ENCODE results near the gene IL1RAPL1.

IL1RAPL1 gene

GRCh38 chrX:29138003-29138402, 550.8 kb downstream of the IL1RAPL1 start:
- no peak for DNase-seq

DNA sequence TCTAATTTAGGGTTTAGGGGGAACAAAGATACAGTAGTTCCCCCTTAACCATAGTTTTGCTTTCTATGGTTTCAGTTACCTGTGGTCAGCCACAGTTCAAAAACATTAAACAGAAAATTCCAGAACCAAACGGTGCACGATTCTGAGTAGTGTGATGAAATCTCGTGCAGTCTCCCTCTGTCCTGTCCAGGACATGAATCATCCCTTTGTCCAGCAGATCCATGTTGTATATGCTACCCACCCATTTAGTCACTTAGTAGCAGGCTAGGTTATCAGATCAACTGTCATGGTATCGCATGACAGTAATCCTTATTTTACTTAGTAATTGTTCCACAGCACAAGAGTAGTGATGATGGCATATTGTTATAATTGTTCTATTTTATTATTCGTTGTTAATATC, 556.1 kb downstream of the IL1RAPL1 start:
- no peak for DNase-seq

GRCh38 chrX:29143756-29144155, 556.5 kb downstream of the IL1RAPL1 start:
- no peak for DNase-seq

DNA sequence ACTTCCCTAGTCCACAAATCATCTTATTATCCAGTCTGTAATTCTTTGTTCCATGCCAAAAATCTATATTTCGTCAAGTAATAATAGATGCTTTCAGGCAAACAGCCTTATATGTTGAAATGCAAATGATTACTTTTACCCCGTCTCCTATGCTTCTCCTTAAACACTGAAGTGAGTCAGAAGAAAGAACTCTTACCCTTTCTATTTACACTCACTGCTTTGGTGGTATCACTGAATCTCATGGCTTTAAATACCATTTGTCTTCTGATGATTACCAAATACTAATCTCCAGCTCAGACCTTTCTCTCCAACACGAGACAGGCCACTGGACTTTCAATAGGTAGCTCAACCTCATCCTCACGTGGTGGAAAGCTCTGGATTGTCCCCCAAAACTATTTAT, 558.1 kb downstream of the IL1RAPL1 start:
- no peak for DNase-seq

GRCh38 chrX:29148511-29148910, 561.3 kb downstream of the IL1RAPL1 start:
- no peak for DNase-seq

DNA sequence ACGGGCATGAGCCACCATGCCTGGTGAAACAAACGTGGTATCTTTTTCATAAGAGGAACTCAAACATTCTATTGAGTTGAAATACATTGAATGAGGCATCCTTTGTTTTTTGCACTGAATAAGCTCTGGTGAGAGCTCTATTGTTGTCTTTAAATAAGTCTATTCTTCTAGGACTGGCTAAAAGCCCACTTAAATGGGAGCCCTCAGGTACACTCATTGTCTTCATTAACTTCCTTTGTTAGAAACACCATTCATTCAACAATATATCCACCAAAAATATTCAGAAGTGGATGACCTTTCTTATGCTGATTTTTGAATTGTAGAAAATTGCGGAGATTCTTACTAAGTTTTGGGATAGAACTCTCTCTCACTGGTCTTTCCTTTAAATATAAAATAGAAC, 568.0 kb downstream of the IL1RAPL1 start:
- DNase-seq, result no peak

DNA sequence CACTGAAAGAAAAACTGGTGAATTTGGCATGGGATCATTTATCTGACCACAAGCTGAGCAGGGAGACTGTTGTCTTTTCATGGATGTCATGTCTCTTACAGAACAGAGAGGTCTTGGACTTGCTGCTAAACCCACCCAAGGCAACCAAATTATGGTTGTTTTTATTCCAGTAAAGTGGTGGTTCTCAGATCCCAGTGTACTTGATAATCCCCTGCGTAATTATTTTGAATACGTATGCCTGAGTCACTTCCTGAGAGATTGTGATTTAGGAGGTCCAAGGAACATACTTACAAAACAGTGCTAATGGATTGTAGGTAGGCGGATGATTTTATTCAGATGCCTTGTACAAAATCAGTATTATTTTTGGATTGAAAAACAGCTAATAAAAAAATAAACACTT, 585.6 kb downstream of the IL1RAPL1 start:
- no peak for DNase-seq

- no peak for DNase-seq
Measured at GRCh38 chrX:29187264-29187663, 600.0 kb downstream of the IL1RAPL1 start.

DNA sequence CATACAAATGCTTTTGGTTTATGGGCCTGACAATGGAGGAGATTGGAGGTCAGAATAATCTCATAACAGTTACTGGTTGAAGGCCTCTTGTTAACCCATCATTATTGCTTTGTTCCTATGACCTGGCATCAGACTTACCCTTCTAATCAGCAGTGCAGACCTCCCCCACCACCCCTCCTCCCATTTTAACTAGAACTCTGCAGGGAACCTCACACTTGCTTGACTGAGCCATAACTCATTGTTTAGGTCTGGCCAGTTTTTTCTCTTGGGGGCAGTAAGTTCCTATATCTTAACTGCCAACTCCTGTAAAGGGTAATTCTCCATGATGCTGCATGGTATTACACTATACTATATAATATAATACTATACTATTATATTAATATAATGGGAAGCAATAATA, 609.3 kb downstream of the IL1RAPL1 start:
- no peak for DNase-seq

DNA sequence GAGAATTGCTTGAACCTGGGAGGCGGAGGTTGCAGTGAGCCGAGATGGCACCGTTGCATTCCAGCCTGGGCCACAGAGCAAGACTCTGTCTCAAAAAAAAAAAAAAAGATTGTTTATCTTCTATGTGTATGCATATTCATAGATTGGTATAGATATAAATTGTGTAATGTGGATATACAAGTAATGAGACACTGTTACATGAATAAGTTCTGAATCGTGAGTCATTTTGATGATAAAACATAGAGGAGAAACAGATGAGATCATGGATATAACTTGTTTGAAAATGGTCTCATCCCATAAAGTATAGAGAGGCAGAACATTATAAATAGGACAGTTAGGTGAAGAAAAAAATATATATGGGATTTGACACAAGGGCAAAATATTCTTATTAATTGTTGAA, 628.0 kb downstream of the IL1RAPL1 start:
- no peak for DNase-seq

DNA sequence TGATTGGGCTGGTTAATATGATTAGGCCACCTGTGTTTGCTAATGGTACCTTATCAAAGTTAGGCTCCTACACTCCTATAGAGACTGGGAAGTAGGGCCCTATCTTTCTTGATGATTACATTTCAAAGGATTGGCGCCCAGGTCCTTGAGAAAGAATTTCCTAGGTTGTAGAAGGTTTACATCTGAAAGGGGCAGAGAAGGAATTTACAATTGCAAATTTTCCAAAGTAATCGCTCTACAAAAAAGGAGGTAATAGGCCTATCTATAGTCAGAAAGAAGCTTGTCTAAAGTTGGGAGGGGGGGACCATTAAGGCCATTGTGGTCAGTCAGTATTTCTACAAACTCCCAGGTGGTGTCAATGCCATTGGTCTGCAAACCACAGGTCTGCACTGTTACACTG, 638.4 kb downstream of the IL1RAPL1 start:
- DNase-seq, result no peak

GRCh38 chrX:29229802-29230201, 642.6 kb downstream of the IL1RAPL1 start:
- no peak for DNase-seq

DNA sequence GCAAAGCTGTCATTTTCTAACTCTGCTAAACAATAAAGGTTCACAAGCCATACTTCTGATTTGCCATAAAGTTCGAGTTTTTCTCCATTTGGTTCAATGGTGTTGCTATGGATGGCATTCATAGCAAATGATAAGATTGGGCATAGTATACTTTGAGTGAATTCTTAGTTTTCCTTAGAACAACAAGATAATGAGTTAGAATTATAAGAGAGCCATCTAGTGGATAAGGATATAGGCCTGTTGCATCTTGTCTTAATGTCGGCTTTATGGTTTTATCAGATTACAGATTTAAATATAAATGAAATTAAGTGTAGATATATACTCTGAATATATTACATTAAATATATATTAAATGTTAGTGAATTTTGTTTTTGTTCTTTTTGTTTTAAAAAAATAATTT, 644.6 kb downstream of the IL1RAPL1 start:
- DNase-seq, result no peak

GRCh38 chrX:29233592-29234183, 646.4 kb downstream of the IL1RAPL1 start:
- no peak for DNase-seq

GRCh38 chrX:29237972-29238371, 650.7 kb downstream of the IL1RAPL1 start:
- DNase-seq, result no peak

- no peak for DNase-seq
Measured at GRCh38 chrX:29241809-29242208, 654.6 kb downstream of the IL1RAPL1 start.

GRCh38 chrX:29242856-29243255, 655.6 kb downstream of the IL1RAPL1 start:
- no peak for DNase-seq

- no peak for DNase-seq
Measured at GRCh38 chrX:29243942-29244341, 656.7 kb downstream of the IL1RAPL1 start.

GRCh38 chrX:29254515-29254914, 667.3 kb downstream of the IL1RAPL1 start:
- no peak for DNase-seq

DNA sequence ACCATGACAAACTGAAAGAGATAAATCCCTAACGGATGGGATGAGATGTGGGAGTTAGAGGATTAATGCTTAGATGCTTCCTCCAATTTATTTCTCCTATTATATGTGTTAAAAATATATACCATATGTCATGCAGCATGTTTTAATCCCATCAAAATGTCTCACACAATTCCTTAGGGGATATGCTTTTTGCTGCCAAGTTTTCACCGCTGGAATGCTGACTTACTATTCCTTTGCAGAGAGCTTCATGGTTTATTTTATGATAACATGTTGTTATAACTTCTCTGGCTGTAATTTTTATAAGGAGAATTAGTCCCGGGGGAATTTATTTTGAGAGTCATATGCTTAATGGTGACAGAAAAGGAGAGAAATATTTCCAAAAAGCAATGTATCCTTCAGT, 670.3 kb downstream of the IL1RAPL1 start:
- no peak for DNase-seq

GRCh38 chrX:29269390-29269789, 682.1 kb downstream of the IL1RAPL1 start:
- DNase-seq, result no peak

DNA sequence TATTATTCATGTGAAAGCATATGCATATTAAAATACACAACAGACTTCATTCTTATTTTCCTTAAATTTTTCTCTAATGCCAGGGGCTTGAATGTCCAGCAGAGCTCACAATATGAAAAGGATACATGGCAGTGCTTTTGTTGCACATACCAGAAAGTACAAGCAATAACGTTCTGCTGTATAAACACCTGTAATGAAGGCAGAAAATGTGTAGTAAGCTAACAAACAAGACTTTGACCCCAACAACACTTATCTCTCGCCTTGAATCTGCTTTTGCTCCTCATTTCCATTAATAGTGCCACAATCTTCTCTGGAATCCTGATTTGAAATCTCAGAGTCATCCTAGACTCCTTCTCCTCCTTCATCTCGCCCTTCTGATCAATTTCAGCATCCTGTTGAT, 687.3 kb downstream of the IL1RAPL1 start:
- no peak for DNase-seq

DNA sequence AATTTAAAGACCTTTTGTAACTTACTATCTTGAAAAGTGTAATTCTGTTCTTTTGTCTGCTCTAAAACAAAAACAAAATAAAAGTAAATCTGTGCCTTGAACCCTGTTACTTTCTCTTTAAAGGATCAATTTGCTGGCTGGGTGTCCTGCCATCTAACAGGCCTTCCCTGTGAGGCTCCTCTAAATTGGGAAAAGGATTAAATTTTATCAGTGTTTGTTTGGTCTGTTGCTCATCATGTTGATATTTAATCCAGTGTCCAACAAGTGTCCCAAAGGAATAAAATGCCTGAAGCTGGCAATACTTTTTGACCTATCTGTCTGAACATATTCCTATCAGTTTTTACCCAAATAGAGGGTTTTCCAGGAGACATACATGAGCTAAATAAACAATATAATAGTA, 688.7 kb downstream of the IL1RAPL1 start:
- DNase-seq, result no peak

DNA sequence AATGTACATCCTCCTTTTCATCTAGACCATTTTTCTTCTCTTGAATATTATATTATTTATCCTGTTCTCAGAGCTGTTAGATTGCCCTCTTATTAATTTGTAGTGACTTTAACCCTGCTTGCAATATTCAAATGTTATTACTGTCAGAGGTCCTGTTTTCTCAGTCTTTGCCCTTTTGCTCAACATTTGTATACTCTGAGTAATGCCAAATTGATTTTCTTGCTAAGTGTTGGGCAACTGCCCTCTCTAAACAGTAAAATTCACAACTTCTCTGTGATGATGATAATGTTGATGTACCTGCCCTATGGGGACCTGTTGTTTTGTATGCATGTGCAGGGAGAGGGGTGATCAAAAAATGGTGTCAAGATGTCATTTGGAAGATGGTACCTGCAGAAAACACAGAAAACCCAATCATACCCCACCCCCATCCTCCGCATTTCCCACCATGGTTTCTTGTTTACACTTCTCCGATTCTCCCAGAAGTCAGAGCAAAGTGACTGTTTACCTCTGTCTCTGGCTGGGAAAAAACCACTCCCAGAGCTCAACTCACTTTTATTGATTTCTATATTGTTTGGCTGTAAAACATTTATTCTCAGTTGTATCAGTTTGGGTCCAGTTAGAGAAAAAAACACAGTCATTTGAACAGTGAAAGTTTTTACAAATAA, 694.0 kb downstream of the IL1RAPL1 start:
- no peak for DNase-seq

DNA sequence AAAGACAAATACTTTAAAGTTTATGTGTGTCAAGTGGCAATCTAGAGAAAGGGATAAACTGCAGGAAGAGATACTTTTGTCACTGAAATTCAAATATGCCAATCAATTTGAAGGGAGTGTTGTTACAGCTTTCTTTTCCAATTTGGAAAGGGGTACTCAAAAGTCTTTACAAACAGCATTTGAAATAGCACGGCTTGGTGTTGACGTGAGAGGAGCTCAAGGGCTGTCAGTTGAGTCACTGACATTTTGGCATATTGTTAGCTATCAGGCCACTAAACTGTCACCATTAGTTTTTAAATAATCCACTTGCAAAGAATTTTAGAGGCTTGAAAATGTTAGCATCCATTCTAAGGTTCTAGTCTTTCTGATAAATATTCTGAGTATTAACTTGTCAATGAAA, 698.4 kb downstream of the IL1RAPL1 start:
- no peak for DNase-seq
